Astrocyte (in vitro differentiated cells and primary cell): ENCODE measurements around the gene RNF44. TPM values are rescaled to one million over a fixed set of nuclear protein-coding genes. Genes with fewer than 3 reads are reported as not detected.

Experiments used
- DNase-seq: peaks from one replicate; pipeline ENCODE4 v3.0.0-alpha.2; 2010; ENCODE audit warnings: low read depth
- FAIRE-seq: peaks from 2 replicates; lab custom pipeline; 2011; peaks lifted over from hg19 to GRCh38; lab: Jason Lieb, UNC
- H2AFZ ChIP-seq: 2 replicates; pipeline ENCODE4 v1.6.0; 2012; ENCODE audit warnings: low read depth, low read length, inconsistent platforms
- H3K27ac ChIP-seq: 2 replicates; pipeline ENCODE4 v1.5.1; 2011; ENCODE audit warnings: low read depth, low read length, inconsistent platforms
- H3K27me3 ChIP-seq: 2 replicates; pipeline ENCODE4 v1.6.0; 2011; ENCODE audit warnings: low read length, inconsistent platforms; ENCODE audit not compliant: insufficient read depth
- H3K36me3 ChIP-seq: 2 replicates; pipeline ENCODE4 v1.5.1; 2011; ENCODE audit warnings: low read length, inconsistent platforms; ENCODE audit not compliant: insufficient read depth
- H3K4me1 ChIP-seq: 2 replicates; pipeline ENCODE4 v1.5.1; 2011; ENCODE audit warnings: low read length, inconsistent platforms; ENCODE audit not compliant: insufficient read depth
- H3K4me2 ChIP-seq: 2 replicates; pipeline ENCODE4 v1.6.0; 2012; ENCODE audit warnings: low read length, inconsistent platforms
- H3K4me3 ChIP-seq: 2 replicates; pipeline ENCODE4 v1.5.1; 2011; ENCODE audit warnings: low read depth, mild to moderate bottlenecking, low read length, inconsistent platforms; ENCODE audit not compliant: insufficient read depth
- H3K79me2 ChIP-seq: 2 replicates; pipeline ENCODE4 v1.6.0; 2012; ENCODE audit warnings: mild to moderate bottlenecking, low read length, inconsistent platforms; ENCODE audit not compliant: insufficient read depth
- H3K9ac ChIP-seq: 2 replicates; pipeline ENCODE4 v1.6.0; 2012; ENCODE audit warnings: mild to moderate bottlenecking, low read length, inconsistent platforms
- H3K9me3 ChIP-seq: 2 replicates; pipeline ENCODE4 v1.5.1; 2012; ENCODE audit warnings: low read depth, mild to moderate bottlenecking, low read length, inconsistent platforms; ENCODE audit not compliant: insufficient read depth
- H4K20me1 ChIP-seq: 2 replicates; pipeline ENCODE4 v1.6.0; 2012; ENCODE audit warnings: low read length, inconsistent platforms; ENCODE audit not compliant: insufficient read depth
- H3K27ac Mint-ChIP-seq: one replicate; pipeline ENCODE4 v1.8.0; 2021; ENCODE audit warnings: mild to moderate bottlenecking, mixed read lengths; ENCODE audit not compliant: unreplicated experiment
- H3K27me3 Mint-ChIP-seq: one replicate; pipeline ENCODE4 v1.8.0; 2021; ENCODE audit warnings: low read depth, mixed read lengths; ENCODE audit not compliant: unreplicated experiment
- H3K36me3 Mint-ChIP-seq: one replicate; pipeline ENCODE4 v1.8.0; 2021; ENCODE audit warnings: low read depth, mixed read lengths; ENCODE audit not compliant: unreplicated experiment
- H3K4me1 Mint-ChIP-seq: one replicate; pipeline ENCODE4 v1.8.0; 2021; ENCODE audit warnings: low read depth, mixed read lengths; ENCODE audit not compliant: unreplicated experiment
- H3K4me3 Mint-ChIP-seq: one replicate; pipeline ENCODE4 v1.8.0; 2021; ENCODE audit warnings: mild to moderate bottlenecking, moderate library complexity, mixed read lengths; ENCODE audit not compliant: unreplicated experiment
- H3K9me3 Mint-ChIP-seq: one replicate; pipeline ENCODE4 v1.8.0; 2021; ENCODE audit warnings: mild to moderate bottlenecking, mixed read lengths; ENCODE audit not compliant: unreplicated experiment
- CTCF ChIP-seq: IDR thresholded peaks from 2 replicates; pipeline ENCODE4 v1.5.1; 2011; ENCODE audit warnings: low read depth, mild to moderate bottlenecking, inconsistent platforms, low read length, moderate library complexity; ENCODE audit not compliant: insufficient read depth
- EZH2 ChIP-seq: IDR thresholded peaks from 2 replicates; pipeline ENCODE4 v1.6.1; 2012; ENCODE audit warnings: mild to moderate bottlenecking, low read length, inconsistent platforms; ENCODE audit not compliant: insufficient read depth
- total RNA-seq: library from RNA; stranded (reverse); gene quantifications from 2 replicates; pipeline ENCODE4 v1.2.1, GENCODE V29; 2021

Gene RNF44
- total RNA-seq, 1 donor from 2014 or later: 59.8 TPM

DNA sequence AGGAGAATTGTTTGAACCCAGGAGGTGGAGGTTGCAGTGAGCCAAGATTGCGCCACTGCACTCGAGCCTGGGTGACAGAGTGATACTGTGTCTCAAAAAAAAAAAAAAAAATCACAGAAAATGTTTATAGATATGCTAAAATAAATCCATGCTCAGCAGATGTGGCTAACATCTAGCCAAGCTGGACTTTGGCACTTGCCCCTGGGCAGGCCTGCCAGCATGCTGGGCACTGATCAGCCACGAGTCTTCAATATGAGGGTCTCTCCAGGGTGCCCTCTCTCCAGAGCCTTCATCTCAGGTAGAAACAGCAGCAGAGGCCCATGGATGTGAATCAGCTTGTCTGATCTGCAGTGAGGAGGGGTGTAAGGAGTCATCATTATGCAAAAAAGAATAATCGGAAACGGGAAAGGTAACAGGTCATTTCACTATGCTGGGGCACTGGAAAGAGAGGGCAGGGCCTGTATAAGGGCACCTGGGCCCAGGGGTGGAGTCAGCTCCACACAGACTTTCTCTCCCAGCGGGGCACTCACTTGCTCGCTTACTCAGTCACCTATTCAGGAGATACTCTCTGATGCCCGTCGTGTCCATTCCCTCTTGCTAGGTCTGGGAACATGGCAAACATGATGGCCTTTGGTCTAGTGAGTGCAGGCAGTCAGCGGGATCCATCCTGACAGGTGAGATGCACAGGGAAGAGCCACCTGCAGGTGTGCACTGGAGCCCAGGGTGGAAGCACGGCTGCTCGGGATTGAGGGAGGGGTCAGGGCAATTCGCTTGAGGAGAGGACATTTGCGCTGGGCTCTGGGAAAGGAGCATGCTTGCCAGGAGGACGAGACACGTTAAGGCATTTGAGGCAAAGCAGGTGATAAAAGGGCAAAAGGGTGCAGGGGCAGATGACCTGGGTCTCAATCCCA lies 17.1 kb downstream of the RNF44 start:
- DNase-seq: no peak
- Histone ChIP-seq H3K79me2 (no peaks in the 10 kb centered on the region), H3K9ac (no peak overlapping the region), H3K4me2 (no peak overlapping the region), H3K9me3 (no peaks in the 10 kb centered on the region), H3K4me1 (no peaks in the 10 kb centered on the region), H2AFZ (no peak overlapping the region), H4K20me1 (no peaks in the 10 kb centered on the region), H3K36me3 (no peaks in the 10 kb centered on the region), H3K27me3 (no peaks in the 10 kb centered on the region), H3K27ac (no peak overlapping the region), H3K4me3 (no peak overlapping the region)
- TF ChIP-seq EZH2 (no peak), CTCF (no peak)
- no peak overlapping the region for H3K27ac Mint-ChIP-seq
- H3K36me3 Mint-ChIP-seq: no peaks in the 10 kb centered on the region
- no peak overlapping the region for H3K4me3 Mint-ChIP-seq
- H3K27me3 Mint-ChIP-seq: peaks cover 16% of the 10 kb centered on the region
- FAIRE-seq: no peak
- H3K9me3 Mint-ChIP-seq: no peaks in the 10 kb centered on the region
- H3K4me1 Mint-ChIP-seq: no peaks in the 10 kb centered on the region

- Histone ChIP-seq H4K20me1 (no peaks in the 10 kb centered on the region), H3K27me3 (no peaks in the 10 kb centered on the region), H3K9ac (no peak overlapping the region), H2AFZ (no peak overlapping the region), H3K9me3 (no peaks in the 10 kb centered on the region), H3K4me1 (no peaks in the 10 kb centered on the region), H3K4me2 (no peak overlapping the region), H3K4me3 (no peak overlapping the region), H3K79me2 (no peaks in the 10 kb centered on the region), H3K27ac (no peak overlapping the region), H3K36me3 (no peaks in the 10 kb centered on the region)
- FAIRE-seq: no peak
- Mint-ChIP-seq H3K27ac (no peak overlapping the region), H3K9me3 (no peaks in the 10 kb centered on the region), H3K4me3 (no peak overlapping the region), H3K4me1 (no peaks in the 10 kb centered on the region), H3K27me3 (peaks cover 16% of the 10 kb centered on the region), H3K36me3 (peaks cover 2% of the 10 kb centered on the region)
- TF ChIP-seq CTCF: no peak
- TF ChIP-seq EZH2: no peak
- no peak for DNase-seq
These were observed 20.0 kb downstream of the RNF44 start for GRCh38 chr5:176517053-176517661.

DNA sequence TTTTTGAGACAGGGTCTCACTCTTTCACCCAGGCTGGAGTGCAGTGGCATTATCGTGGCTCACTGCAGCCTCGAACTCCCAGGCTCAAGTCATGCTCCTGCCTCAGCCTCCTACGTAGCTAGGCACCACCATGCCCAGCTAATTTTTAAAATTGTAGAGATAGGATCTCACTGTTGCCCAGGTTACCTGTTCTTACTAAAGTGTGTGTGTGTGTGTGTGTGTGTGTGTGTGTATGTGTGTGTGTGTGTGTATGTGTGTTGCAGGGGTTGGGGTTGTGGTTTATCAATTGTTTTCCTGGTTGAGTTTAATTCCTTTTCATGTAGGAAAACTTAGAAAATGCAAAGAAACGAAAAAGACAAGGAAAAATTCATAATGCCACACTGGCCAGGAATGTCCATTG lies 21.8 kb downstream of the RNF44 start:
- no peaks in the 10 kb centered on the region for H3K9me3 Mint-ChIP-seq
- Histone ChIP-seq H3K27me3 (no peaks in the 10 kb centered on the region), H3K79me2 (no peaks in the 10 kb centered on the region), H3K27ac (no peak overlapping the region), H3K4me3 (no peak overlapping the region), H4K20me1 (no peaks in the 10 kb centered on the region), H3K36me3 (no peaks in the 10 kb centered on the region), H3K9me3 (no peaks in the 10 kb centered on the region), H2AFZ (no peak overlapping the region), H3K4me2 (no peak overlapping the region), H3K9ac (no peak overlapping the region), H3K4me1 (no peaks in the 10 kb centered on the region)
- FAIRE-seq (no peak), DNase-seq (no peak)
- no peaks in the 10 kb centered on the region for H3K4me1 Mint-ChIP-seq
- H3K27me3 Mint-ChIP-seq: peaks cover 7% of the 10 kb centered on the region
- TF ChIP-seq CTCF (no peak), EZH2 (no peak)
- peaks cover 2% of the 10 kb centered on the region for H3K36me3 Mint-ChIP-seq
- H3K27ac Mint-ChIP-seq: no peak overlapping the region
- H3K4me3 Mint-ChIP-seq: no peak overlapping the region
